GM19025 (cell line): ENCODE measurements around the gene SEC24B.
"Not testable (repeated sequence)": the region's sequence is repeated elsewhere in the genome, so short reads cannot be mapped to it uniquely, and the experiment has no call there.

ENCODE experiments used
- ATAC-seq: cut with Tn5 transposase; IDR thresholded peaks from one replicate; pipeline ENCODE4 v1.9.1; 2021; ENCODE audit warnings: mild to moderate bottlenecking, low read depth, moderate library complexity; ENCODE audit not compliant: unreplicated experiment

The SEC24B gene

GRCh38 chr4:109497511-109497910 is 63.9 kb downstream of the SEC24B start:
- ATAC-seq = no peak

- ATAC-seq = no peak
These were observed 65.9 kb downstream of the SEC24B start for GRCh38 chr4:109499513-109499912.

- no peak for ATAC-seq
These were observed 73.3 kb downstream of the SEC24B start for GRCh38 chr4:109506890-109507289.

- ATAC-seq = no peak
These were observed 77.1 kb downstream of the SEC24B start for GRCh38 chr4:109510687-109511086.

GRCh38 chr4:109511414-109511813 is 77.8 kb downstream of the SEC24B start:
- no peak for ATAC-seq

GRCh38 chr4:109513368-109513767 is 79.8 kb downstream of the SEC24B start:
- ATAC-seq = not testable (repeated sequence)

GRCh38 chr4:109532182-109532581 is 98.6 kb downstream of the SEC24B start:
- no peak for ATAC-seq

GRCh38 chr4:109545401-109545800 is 111.8 kb downstream of the SEC24B start:
- no peak for ATAC-seq

- no peak for ATAC-seq
These were observed 113.8 kb downstream of the SEC24B start for GRCh38 chr4:109547394-109547793.

GRCh38 chr4:109548655-109549054 is 115.0 kb downstream of the SEC24B start:
- no peak for ATAC-seq

- ATAC-seq = no peak
These were observed 118.6 kb downstream of the SEC24B start for GRCh38 chr4:109552237-109552636.

- no peak for ATAC-seq
These were observed 119.5 kb downstream of the SEC24B start for GRCh38 chr4:109553130-109553529.

- ATAC-seq = no peak
These were observed 121.4 kb downstream of the SEC24B start for GRCh38 chr4:109554971-109555370.

- ATAC-seq = no peak
These were observed 123.8 kb downstream of the SEC24B start for GRCh38 chr4:109557433-109557832.

- not testable (repeated sequence) for ATAC-seq
These were observed 124.5 kb downstream of the SEC24B start for GRCh38 chr4:109558095-109558494.

GRCh38 chr4:109559625-109559982 is 126.0 kb downstream of the SEC24B start:
- ATAC-seq = peak; percentile 15

- peak; percentile 92 for ATAC-seq
These were observed 126.5 kb downstream of the SEC24B start, which contains the start of gene MCUB for GRCh38 chr4:109559983-109560686. Gene MCUB (plus strand): TSS chr4:109560246. CDS start chr4:109560338, 92 bp downstream.

- peak; percentile 45 for ATAC-seq
These were observed 127.3 kb downstream of the SEC24B start for GRCh38 chr4:109560687-109561461.

- no peak for ATAC-seq
These were observed 129.0 kb downstream of the SEC24B start for GRCh38 chr4:109562457-109563239.

GRCh38 chr4:109571494-109571893 is 137.9 kb downstream of the SEC24B start:
- ATAC-seq = no peak

- no peak for ATAC-seq
These were observed 138.5 kb downstream of the SEC24B start for GRCh38 chr4:109572154-109572553.
